HG03460 (cell line): ENCODE data around the gene MAOA.

ENCODE experiments used
- ATAC-seq: cut with Tn5 transposase; IDR thresholded peaks from one replicate; pipeline ENCODE4 v1.9.1; 2021; ENCODE audit not compliant: unreplicated experiment

Gene MAOA

GRCh38 chrX:43750248-43750676, 94.2 kb downstream of the MAOA start:
- ATAC-seq: no peak

- ATAC-seq: no peak
Observed at GRCh38 chrX:43753637-43754036, 97.5 kb downstream of the MAOA start.

- no peak for ATAC-seq
Observed at GRCh38 chrX:43756076-43756475, 100.0 kb downstream of the MAOA start.

- no peak for ATAC-seq
Observed at GRCh38 chrX:43758044-43758443, 101.9 kb downstream of the MAOA start.

- ATAC-seq: no peak
Observed at GRCh38 chrX:43785930-43786591, 130.0 kb downstream of the MAOA start.
